HG02571 (cell line): ENCODE results near the gene LMNA.
A peak's percentile ranks its signal among the peaks of the same experiment; 100 is the strongest.

Experiments
- ATAC-seq: cut with Tn5 transposase; IDR thresholded peaks from one replicate; pipeline ENCODE4 v1.9.1; 2021; ENCODE audit warnings: mild to moderate bottlenecking, moderate library complexity; ENCODE audit not compliant: unreplicated experiment

LMNA gene

GRCh38 chr1:156081180-156081916 lies 33.2 kb upstream of the LMNA start:
- ATAC-seq = no peak

- no peak for ATAC-seq
Observed at GRCh38 chr1:156081917-156082308, 32.6 kb upstream of the LMNA start.

DNA sequence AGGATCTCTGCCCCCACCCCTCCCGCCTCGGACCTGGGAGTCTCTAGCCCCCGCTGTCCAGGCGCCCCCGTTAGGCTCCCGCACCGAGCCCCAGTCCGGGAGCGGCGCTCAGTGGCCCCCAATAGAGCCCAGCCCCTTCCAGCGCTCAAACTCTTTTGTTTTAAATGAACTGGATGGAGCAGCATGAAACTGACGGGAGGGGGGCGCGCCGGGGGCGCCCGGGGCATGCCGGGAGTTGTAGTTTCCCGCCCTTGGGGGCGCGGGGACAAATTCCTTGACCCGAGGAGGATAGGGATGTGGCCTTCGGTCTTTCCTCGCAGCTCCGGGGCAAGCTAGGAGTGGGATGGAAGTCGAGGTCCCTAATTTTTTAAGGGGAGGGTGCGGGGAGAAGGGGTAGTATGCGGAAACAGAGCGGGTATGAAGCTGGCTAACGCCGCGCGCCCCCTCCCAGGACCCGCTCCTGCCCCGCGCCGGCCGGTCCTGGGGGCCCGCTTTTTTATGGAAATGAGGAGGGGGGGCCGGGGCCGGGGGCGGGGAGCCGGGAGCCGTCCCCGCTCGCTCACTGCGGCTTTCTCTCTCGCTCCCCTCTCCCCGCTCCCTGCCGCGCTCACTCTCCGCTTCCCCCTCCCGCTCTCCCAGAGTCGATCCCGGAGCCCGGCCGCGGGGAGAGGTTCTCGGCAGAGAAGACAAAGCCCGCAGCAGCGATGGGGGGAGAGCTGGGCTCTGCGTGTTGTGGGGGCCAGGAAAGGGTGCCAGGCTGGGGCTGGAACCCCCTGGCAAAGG lies 32.0 kb upstream of the LMNA start, which contains the start of gene MEX3A:
Gene MEX3A, minus strand, starts transcription at position 157 of the 783 bp plus-strand sequence. CDS start 467 bp downstream, outside the sequence.
- ATAC-seq = no peak

DNA sequence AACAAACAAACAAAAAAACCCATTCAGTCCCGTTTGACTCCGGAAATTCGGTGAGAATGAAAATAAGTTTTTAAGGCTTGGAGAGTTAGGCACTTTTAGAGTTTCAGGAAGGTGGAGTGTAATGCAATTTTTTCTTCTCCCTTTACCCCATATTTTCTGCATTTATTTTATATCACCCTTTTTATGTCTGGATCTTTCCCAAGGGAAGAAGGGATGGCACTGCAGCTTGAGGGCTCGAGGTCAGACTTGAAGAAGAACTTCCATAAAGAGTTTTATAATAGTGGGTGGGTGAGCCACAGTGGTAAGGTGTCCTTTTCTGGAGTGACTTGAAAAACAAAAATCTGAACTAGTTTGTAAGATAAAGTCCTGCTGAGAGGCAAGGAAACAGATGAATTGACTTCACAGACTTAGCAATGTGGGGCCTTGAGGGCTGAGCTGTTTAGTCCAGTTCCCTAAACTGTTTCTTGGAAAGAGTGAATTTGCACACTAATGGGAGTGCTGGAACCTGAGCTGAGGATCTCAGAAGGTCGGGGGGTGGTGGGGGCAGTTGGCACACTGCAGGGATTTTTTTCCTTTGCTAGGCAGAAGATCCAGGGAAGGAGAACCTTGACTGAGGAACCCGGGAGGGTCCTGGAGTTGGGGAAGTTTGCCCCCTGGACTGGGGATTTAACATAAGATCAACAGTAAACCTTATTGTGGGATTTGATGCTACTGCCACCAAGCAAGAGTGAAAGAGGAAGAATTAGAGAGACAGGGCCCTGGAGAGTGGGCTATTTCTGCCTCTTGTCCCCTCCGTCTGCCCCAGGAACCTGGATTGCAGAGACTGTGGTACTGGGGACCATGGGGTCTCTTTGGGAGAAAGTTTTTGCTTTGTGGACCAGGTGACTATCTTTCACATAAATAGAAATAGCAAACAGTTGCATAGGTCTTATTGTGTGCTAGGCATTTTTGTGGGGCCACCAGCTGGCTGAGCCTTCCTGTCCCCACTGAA lies 30.4 kb upstream of the LMNA start:
- no peak for ATAC-seq

- no peak for ATAC-seq
Observed at GRCh38 chr1:156086256-156086662, 28.3 kb upstream of the LMNA start.

DNA sequence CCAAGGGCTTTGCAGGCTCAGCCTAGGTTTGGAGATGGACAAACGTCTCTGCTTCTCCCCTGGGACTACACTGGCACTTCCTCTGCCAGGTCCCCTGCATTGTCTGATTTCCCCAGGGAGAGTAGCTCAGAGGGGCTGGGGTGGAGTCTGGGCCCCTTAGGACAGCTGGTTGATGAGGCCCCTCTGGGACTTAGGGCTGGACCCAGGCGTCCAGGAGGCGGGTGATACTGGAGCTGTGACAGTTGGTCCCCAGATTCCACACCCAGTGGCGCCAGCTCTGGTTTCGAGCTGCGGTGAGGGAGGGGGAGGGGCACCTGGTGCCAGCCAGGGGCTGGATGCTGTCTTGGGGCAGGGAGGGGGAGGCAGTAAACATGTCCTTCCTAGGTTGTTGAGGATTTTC lies 24.8 kb upstream of the LMNA start:
- ATAC-seq = no peak

- no peak for ATAC-seq
Observed at GRCh38 chr1:156090138-156090839, 24.2 kb upstream of the LMNA start.

DNA sequence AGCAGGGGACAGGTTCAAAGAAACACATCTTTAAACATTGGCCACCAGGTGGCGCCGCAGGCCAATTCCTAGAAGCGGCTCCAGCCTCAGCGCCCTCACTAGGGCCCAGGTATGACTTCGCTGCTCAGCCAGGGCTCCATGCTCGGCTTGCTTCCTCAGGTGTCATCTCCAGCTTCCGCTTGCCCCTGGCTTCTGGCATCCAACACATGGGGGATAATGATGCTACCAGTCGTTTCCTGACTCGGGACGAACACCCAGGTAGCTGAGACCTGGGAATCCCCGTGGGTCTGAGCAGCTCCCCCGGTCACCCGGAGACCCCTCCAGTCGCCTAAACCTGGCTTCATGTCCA lies 23.7 kb upstream of the LMNA start:
- ATAC-seq = peak; percentile 62

GRCh38 chr1:156091610-156092009 lies 22.9 kb upstream of the LMNA start:
- no peak for ATAC-seq

- ATAC-seq = no peak
Observed at GRCh38 chr1:156095906-156096508, 18.5 kb upstream of the LMNA start.

- peak; percentile 66 for ATAC-seq
Observed at GRCh38 chr1:156096640-156097391, 17.7 kb upstream of the LMNA start.

GRCh38 chr1:156097499-156098178 lies 16.9 kb upstream of the LMNA start:
- no peak for ATAC-seq

DNA sequence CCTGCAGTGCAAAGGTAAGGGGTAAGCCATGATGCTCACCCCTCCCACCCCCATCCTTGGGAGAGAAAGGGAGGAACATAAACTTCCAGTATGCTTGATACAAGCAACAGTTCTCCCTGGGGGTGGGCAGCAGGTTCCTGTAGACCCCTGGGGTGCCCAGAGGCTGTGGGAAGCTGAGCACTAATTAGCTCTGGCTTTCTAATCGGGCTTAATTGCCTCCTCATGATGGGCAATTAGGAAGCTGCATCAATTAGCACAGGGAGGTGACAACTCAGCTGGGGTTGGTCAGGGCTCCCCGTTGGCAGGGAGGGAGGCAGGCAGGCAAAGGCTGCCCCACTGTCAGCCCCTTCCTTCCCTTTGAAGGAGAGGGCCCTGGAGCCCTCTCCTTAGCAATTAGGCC lies 15.7 kb upstream of the LMNA start:
- no peak for ATAC-seq

GRCh38 chr1:156099282-156099681 lies 15.2 kb upstream of the LMNA start:
- ATAC-seq = no peak

GRCh38 chr1:156100205-156100995 lies 14.1 kb upstream of the LMNA start:
- no peak for ATAC-seq

GRCh38 chr1:156101880-156102279 lies 12.6 kb upstream of the LMNA start:
- no peak for ATAC-seq

DNA sequence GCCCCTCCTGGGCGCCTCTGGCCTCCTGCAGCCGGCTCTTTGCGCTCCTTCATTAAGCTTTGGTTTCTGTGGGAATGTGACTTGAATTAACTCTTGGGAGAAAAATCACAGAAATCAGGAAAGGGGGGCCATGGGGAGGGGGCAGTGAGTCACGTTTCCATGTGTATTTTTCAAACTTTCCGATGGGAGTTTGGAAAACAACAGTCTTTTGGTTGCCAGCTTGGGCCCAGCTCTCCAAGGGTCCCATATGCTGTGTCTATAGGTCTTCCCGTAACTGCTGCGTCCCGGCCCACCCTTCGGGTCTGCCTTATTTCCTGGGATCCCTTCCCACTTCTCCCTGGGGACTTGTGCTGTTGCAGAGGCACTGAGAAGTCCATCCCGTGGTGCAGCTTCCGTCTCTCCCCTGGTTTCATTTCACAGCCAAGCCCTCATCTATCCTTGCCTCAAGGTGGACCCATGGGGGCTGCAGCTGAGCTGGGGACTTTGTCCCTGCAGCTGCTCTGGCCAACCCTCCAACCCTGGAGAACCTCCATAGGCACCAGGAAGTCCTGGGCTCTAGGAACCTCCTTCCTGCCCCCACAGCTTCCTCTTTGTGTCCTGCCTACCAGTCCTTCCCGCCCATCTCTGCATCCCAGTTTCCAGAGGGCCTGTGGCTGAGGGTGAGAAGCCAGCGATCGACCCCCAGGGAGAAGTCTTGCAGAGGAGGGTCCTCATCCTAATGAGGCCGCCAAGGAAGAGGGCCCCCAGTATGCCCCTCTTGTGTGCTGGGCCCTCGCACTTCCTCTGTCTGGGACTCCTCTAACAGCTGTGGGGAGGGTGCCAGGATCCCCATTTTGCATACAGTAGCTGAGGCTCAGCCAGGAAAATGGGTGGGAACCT lies 11.6 kb upstream of the LMNA start:
- ATAC-seq = no peak
